Hepatocyte (in vitro differentiated cells): Measurements from ENCODE around the gene RARRES2. TPM values are rescaled to one million over a fixed set of nuclear protein-coding genes. Genes with fewer than 3 reads are reported as not detected.

ENCODE experiments used
- DNase-seq: peaks from one replicate; pipeline ENCODE4 v3.0.0-alpha.2; 2016; ENCODE audit warnings: low spot score
- H2AFZ ChIP-seq: fragments of 200-600 bp; sonication (generic); 2 replicates; pipeline ENCODE4 v1.6.0; 2016; ENCODE audit warnings: antibody characterized with exemption, mild to moderate bottlenecking
- H3K27ac ChIP-seq: fragments of 200-600 bp; sonication (generic); 2 replicates; pipeline ENCODE4 v1.5.1; 2016; ENCODE audit warnings: mild to moderate bottlenecking
- H3K27me3 ChIP-seq: fragments of 200-600 bp; sonication (generic); 2 replicates; pipeline ENCODE4 v1.6.1; 2016
- H3K36me3 ChIP-seq: fragments of 200-600 bp; sonication (generic); replicated peaks from 2 replicates; pipeline ENCODE4 v1.5.1; 2016; ENCODE audit warnings: low read depth; ENCODE audit not compliant: insufficient read depth
- H3K4me1 ChIP-seq: fragments of 200-600 bp; sonication (generic); 2 replicates; pipeline ENCODE4 v1.5.1; 2016; ENCODE audit warnings: mild to moderate bottlenecking, moderate library complexity; ENCODE audit not compliant: insufficient read depth
- H3K4me2 ChIP-seq: fragments of 200-600 bp; sonication (generic); 2 replicates; pipeline ENCODE4 v1.6.0; 2016
- H3K4me3 ChIP-seq: fragments of 200-600 bp; sonication (generic); 2 replicates; pipeline ENCODE4 v1.5.1; 2016; ENCODE audit warnings: mild to moderate bottlenecking
- H3K79me2 ChIP-seq: fragments of 200-600 bp; sonication (generic); 2 replicates; pipeline ENCODE4 v1.6.0; 2017; ENCODE audit warnings: mild to moderate bottlenecking
- H3K9me2 ChIP-seq: fragments of 200-600 bp; sonication (generic); replicated peaks from 2 replicates; pipeline ENCODE4 v1.6.0; 2017; ENCODE audit warnings: mild to moderate bottlenecking; ENCODE audit not compliant: insufficient read depth
- H3K9me3 ChIP-seq: fragments of 200-600 bp; sonication (generic); 2 replicates; pipeline ENCODE4 v1.5.1; 2016; ENCODE audit warnings: low read depth, mild to moderate bottlenecking
- H4K20me1 ChIP-seq: fragments of 200-600 bp; sonication (generic); 2 replicates; pipeline ENCODE4 v1.6.0; 2016; ENCODE audit warnings: mild to moderate bottlenecking; ENCODE audit not compliant: insufficient read depth, poor library complexity, severe bottlenecking
- CTCF ChIP-seq: fragments of 200-600 bp; sonication (generic); IDR thresholded peaks from 2 replicates; pipeline ENCODE4 v1.5.1; 2016; ENCODE audit warnings: antibody characterized with exemption, mild to moderate bottlenecking; ENCODE audit not compliant: poor library complexity
- EZH2 ChIP-seq: fragments of 200-600 bp; sonication (generic); IDR thresholded peaks from 2 replicates; pipeline ENCODE4 v1.6.1; 2016; ENCODE audit warnings: antibody characterized with exemption, mild to moderate bottlenecking, borderline replicate concordance
- EZH2phosphoT487 ChIP-seq: fragments of 200-600 bp; sonication (generic); IDR thresholded peaks from one replicate; pipeline ENCODE4 v1.6.1; 2018; ENCODE audit warnings: antibody characterized with exemption, mild to moderate bottlenecking, low read depth, moderate library complexity; ENCODE audit not compliant: unreplicated experiment, severe bottlenecking
- WGBS: methylation state at CpG from one replicate; pipeline ENCODE4 v1.1.6; 2016; ENCODE audit warnings: low lambda C conversion rate; ENCODE audit errors: missing lambda C conversion rate; 5-methylcytosine and 5-hydroxymethylcytosine counted together
- polyA plus RNA-seq: library from polyadenylated mRNA; unstranded; fragments of >200 nt; fragmentation: Nextera tagmentation; extraction: Ambion mirVana; gene quantifications from 2 replicates; pipeline ENCODE4 v1.2.1, GENCODE V29; 2016
- total RNA-seq: library from RNA; depleted of rRNA; stranded (reverse); fragments of >200 nt; gene quantifications from 2 replicates; pipeline ENCODE4 v1.2.3, GENCODE V29; 2014

Gene RARRES2
- total and polyA plus RNA-seq, 2 experiments from 2014 or later: 104 to 187 TPM

DNA sequence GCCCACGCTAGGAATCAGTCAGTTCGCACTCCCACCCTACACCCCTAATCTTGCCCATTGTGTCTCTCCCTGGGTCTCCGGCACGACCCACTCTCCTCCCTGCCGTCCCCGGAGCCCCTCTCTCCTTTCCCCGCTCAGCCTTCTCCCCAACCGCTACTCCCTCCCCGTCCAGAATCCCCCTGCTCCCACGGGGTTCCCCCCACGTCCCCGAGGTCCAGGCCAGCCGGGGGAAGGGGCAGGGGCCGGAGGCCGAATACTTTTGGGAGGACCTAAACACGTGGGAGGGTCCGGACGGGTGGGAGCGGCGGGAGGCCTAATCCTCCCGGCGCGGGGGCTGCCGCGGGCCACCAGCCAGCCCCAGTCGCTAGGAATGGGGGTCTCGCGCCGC is 560 bp downstream of the RARRES2 start:
- no peak for DNase-seq
- H3K36me3 ChIP-seq: no peaks in the 10 kb centered on the region
- no peaks in the 10 kb centered on the region for H3K9me2 ChIP-seq
- H4K20me1 ChIP-seq: no peaks in the 10 kb centered on the region
- peak overlapping the region; percentile 20 for H3K4me3 ChIP-seq
- peak overlapping the region; percentile 52 for H2AFZ ChIP-seq
- H3K79me2 ChIP-seq: no peaks in the 10 kb centered on the region
- WGBS: 6% methylated on average over 23 of the region's 29 CpGs
- H3K9me3 ChIP-seq: no peaks in the 10 kb centered on the region
- TF ChIP-seq EZH2 (peak; percentile 39), CTCF (no peak)
- no peak overlapping the region for H3K27ac ChIP-seq
- peak overlapping the region; percentile 89 for H3K4me2 ChIP-seq
- H3K27me3 ChIP-seq: peaks cover 22% of the 10 kb centered on the region
- H3K4me1 ChIP-seq: peaks cover 20% of the 10 kb centered on the region

GRCh38 chr7:150340024-150340749 is 1.2 kb downstream of the RARRES2 start:
- H3K36me3 ChIP-seq: no peaks in the 10 kb centered on the region
- 12% methylated on average over 32 of the region's 39 CpGs for WGBS
- H3K4me1 ChIP-seq: peaks cover 26% of the 10 kb centered on the region
- no peaks in the 10 kb centered on the region for H3K9me2 ChIP-seq
- no peak overlapping the region for H3K27ac ChIP-seq
- peak overlapping the region; percentile 52 for H2AFZ ChIP-seq
- no peaks in the 10 kb centered on the region for H3K79me2 ChIP-seq
- no peaks in the 10 kb centered on the region for H4K20me1 ChIP-seq
- peak overlapping the region; percentile 89 for H3K4me2 ChIP-seq
- peak overlapping the region; percentile 20 for H3K4me3 ChIP-seq
- peaks cover 22% of the 10 kb centered on the region for H3K27me3 ChIP-seq
- DNase-seq: peak; percentile 69
- no peaks in the 10 kb centered on the region for H3K9me3 ChIP-seq
- TF ChIP-seq EZH2phosphoT487 (no peak), EZH2 (no peak), CTCF (no peak)

DNA sequence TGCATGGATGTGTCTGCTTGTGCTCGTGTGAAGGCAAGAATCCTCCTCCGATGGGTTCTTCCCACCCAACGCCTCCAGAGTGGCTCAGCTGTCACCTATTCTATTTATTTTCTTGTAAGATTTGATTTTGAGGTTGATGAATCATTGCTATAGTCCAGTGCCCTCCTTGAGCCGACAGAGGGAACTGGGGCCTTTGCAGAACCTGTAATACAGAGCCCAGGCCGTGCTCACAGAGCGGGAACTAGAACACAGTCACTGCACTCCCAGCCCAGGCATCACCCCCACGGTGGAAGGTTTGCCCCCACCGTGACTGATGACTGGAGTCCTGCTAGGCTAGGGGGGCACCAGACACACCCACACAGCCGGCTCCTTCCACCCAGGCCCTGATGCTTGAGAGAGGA is 2.0 kb downstream of the RARRES2 start:
- peak overlapping the region; percentile 89 for H3K4me2 ChIP-seq
- DNase-seq: no peak
- TF ChIP-seq EZH2phosphoT487 (no peak), CTCF (no peak), EZH2 (no peak)
- no peaks in the 10 kb centered on the region for H3K9me2 ChIP-seq
- H3K27me3 ChIP-seq: peaks cover 22% of the 10 kb centered on the region
- H3K27ac ChIP-seq: no peak overlapping the region
- no peaks in the 10 kb centered on the region for H3K79me2 ChIP-seq
- H3K9me3 ChIP-seq: no peaks in the 10 kb centered on the region
- 79% methylated on average over 9 of the region's 9 CpGs for WGBS
- H3K36me3 ChIP-seq: no peaks in the 10 kb centered on the region
- peaks cover 26% of the 10 kb centered on the region for H3K4me1 ChIP-seq
- no peaks in the 10 kb centered on the region for H4K20me1 ChIP-seq
- no peak overlapping the region for H2AFZ ChIP-seq
- no peak overlapping the region for H3K4me3 ChIP-seq
